Upper lobe of left lung (tissue), 4 donors: Measurements from ENCODE around the gene AVEN.

Experiments
- POLR2A ChIP-seq, 4 donors: fragments of 450-650 bp; IDR thresholded peaks; one replicate each; pipeline ENCODE4 v1.5.1; 2016 to 2017; ENCODE audit warnings: antibody characterized with exemption in 4 of 4, mild to moderate bottlenecking in 2 of 4
- TF ChIP-seq, protein P1 (sequence below), 6 experiments: fragments of 450-650 bp in 4 of 6; fragments of 200-600 bp in 2 of 6; sonication (generic) in 2 of 6; IDR thresholded peaks; one replicate each; pipeline ENCODE4 v1.5.1; 2016 to 2019; ENCODE audit warnings: antibody characterized with exemption in 6 of 6

DNA sequence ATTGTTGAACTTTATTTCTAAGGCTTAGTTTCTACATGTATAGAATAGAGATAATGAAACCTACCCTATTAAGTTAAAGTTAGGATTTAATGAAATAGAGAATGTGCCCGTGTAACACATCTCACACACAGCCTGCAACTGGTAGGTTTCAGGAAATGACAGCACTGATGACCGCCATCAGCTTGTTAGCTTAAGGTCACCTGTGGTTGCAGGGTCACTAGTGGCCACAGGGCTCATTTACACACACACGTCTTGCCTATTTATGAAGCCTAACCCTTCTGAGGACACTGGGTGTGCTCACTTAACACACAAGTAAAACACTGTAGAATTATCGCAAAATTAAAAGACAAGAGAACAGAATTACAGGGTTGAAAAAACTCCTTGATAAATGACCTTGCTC is 50.6 kb downstream of the AVEN start:
- TF ChIP-seq, protein P1, sequence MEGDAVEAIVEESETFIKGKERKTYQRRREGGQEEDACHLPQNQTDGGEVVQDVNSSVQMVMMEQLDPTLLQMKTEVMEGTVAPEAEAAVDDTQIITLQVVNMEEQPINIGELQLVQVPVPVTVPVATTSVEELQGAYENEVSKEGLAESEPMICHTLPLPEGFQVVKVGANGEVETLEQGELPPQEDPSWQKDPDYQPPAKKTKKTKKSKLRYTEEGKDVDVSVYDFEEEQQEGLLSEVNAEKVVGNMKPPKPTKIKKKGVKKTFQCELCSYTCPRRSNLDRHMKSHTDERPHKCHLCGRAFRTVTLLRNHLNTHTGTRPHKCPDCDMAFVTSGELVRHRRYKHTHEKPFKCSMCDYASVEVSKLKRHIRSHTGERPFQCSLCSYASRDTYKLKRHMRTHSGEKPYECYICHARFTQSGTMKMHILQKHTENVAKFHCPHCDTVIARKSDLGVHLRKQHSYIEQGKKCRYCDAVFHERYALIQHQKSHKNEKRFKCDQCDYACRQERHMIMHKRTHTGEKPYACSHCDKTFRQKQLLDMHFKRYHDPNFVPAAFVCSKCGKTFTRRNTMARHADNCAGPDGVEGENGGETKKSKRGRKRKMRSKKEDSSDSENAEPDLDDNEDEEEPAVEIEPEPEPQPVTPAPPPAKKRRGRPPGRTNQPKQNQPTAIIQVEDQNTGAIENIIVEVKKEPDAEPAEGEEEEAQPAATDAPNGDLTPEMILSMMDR (IDR thresholded peaks at IDR 0.05): no peak
- no peak for TF ChIP-seq POLR2A (IDR thresholded peaks at IDR 0.05)
